SU-DHL-6 (cell line): Measurements from ENCODE around the gene PDE9A.

Source experiments
- H2AFZ ChIP-seq: fragments of 200-600 bp; sonication (generic); 2 replicates; pipeline ENCODE4 v1.6.1; 2014; ENCODE audit warnings: low read depth, mild to moderate bottlenecking, moderate library complexity, mixed read lengths, antibody characterized with exemption, low read length; ENCODE audit not compliant: severe bottlenecking
- H3F3A ChIP-seq: fragments of 200-600 bp; shearing (Covaris generic); 2 replicates; pipeline ENCODE4 v1.6.0; 2016; ENCODE audit warnings: antibody characterized with exemption, mild to moderate bottlenecking; ENCODE audit not compliant: insufficient read depth
- H3K27ac ChIP-seq: fragments of 200-600 bp; sonication (generic); 2 replicates; pipeline ENCODE4 v1.5.1; 2016; ENCODE audit warnings: low read depth, mild to moderate bottlenecking, low read length, moderate library complexity, mixed read lengths
- H3K27me3 ChIP-seq: fragments of 200-600 bp; sonication (generic), shearing (Covaris generic); 2 replicates; pipeline ENCODE4 v1.6.0; 2014; ENCODE audit warnings: mild to moderate bottlenecking, low read length
- H3K36me3 ChIP-seq: fragments of 200-600 bp; sonication (generic); 2 replicates; pipeline ENCODE4 v1.6.1; 2014; ENCODE audit warnings: mild to moderate bottlenecking, low read length, mixed read lengths
- H3K4me2 ChIP-seq: fragments of 300-600, 200-600 bp; shearing (Covaris generic), sonication (generic); 2 replicates; pipeline ENCODE4 v1.6.0; 2014; ENCODE audit warnings: low read length, low read depth, mild to moderate bottlenecking; ENCODE audit not compliant: poor library complexity, severe bottlenecking
- H3K4me3 ChIP-seq: fragments of 200-600 bp; sonication (generic); 2 replicates; pipeline ENCODE4 v1.5.1; 2014; ENCODE audit warnings: antibody characterized with exemption, low read length, mild to moderate bottlenecking, mixed read lengths; ENCODE audit not compliant: insufficient read depth, poor library complexity, severe bottlenecking
- H3K79me2 ChIP-seq: fragments of 200-600 bp; sonication (generic); 2 replicates; pipeline ENCODE4 v1.6.1; 2014; ENCODE audit warnings: mild to moderate bottlenecking, low read length, moderate library complexity; ENCODE audit not compliant: insufficient read depth
- H3K9ac ChIP-seq: fragments of 200-600 bp; sonication (generic); 2 replicates; pipeline ENCODE4 v1.7.0; 2014; ENCODE audit warnings: mild to moderate bottlenecking, low read length
- H3K9me2 ChIP-seq: fragments of 200-600 bp; sonication (generic); replicated peaks from 2 replicates; pipeline ENCODE4 v1.6.1; 2014; ENCODE audit warnings: low read length; ENCODE audit not compliant: insufficient read depth
- H3K9me3 ChIP-seq: fragments of 200-600 bp; sonication (generic); 2 replicates; pipeline ENCODE4 v1.6.1; 2014; ENCODE audit warnings: low read length, mixed read lengths; ENCODE audit not compliant: insufficient read depth
- H4K20me1 ChIP-seq: fragments of 200-600 bp; sonication (generic); 2 replicates; pipeline ENCODE4 v1.6.1; 2014; ENCODE audit warnings: low read depth, mild to moderate bottlenecking, antibody characterized with exemption, low read length, moderate library complexity, mixed read lengths
- CTCF ChIP-seq: fragments of 200-600 bp; sonication (generic); IDR thresholded peaks from one replicate; pipeline ENCODE4 v1.5.1; 2017; ENCODE audit warnings: antibody characterized with exemption, mild to moderate bottlenecking, low read length, moderate library complexity; ENCODE audit not compliant: insufficient read depth, poor library complexity, severe bottlenecking
- EZH2phosphoT487 ChIP-seq: fragments of 200-600 bp; sonication (generic), shearing (Covaris generic); conservative IDR thresholded peaks from 2 replicates; pipeline ENCODE4 v1.6.1; 2018; ENCODE audit warnings: mild to moderate bottlenecking, antibody characterized with exemption, low read length, moderate library complexity, mixed read lengths

The PDE9A gene

GRCh38 chr21:42750737-42751530, 97.5 kb downstream of the PDE9A start:
- Histone ChIP-seq H2AFZ (no peak overlapping the region), H3K9me2 (no peaks in the 10 kb centered on the region), H3K79me2 (no peaks in the 10 kb centered on the region), H3K27me3 (no peaks in the 10 kb centered on the region), H4K20me1 (no peaks in the 10 kb centered on the region), H3K27ac (no peak overlapping the region), H3K9me3 (no peaks in the 10 kb centered on the region), H3K4me3 (no peak overlapping the region), H3F3A (no peaks in the 10 kb centered on the region), H3K36me3 (no peaks in the 10 kb centered on the region), H3K9ac (no peak overlapping the region), H3K4me2 (no peak overlapping the region)
- no peak for TF ChIP-seq CTCF
- TF ChIP-seq EZH2phosphoT487, result no peak

DNA sequence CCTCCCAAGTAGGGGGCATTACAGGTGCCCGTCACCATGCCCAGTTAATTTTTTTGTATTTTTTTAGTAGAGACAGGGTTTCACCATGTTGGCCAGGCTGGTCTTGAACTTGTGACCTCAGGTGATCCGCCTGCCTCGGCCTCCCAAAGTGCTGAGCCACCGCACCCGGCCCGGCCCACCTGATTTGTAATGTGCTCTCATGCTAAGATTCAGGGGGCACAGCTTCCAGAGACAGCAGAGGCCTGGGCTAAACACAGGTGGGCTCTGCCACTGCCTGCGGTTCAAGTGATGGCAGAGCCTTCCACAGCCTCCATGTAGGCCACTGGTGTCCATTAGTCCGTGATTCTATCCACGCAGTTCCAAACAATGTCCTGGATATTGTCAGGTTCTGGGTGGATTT, 98.4 kb downstream of the PDE9A start:
- H3K27me3 ChIP-seq, result no peaks in the 10 kb centered on the region

DNA sequence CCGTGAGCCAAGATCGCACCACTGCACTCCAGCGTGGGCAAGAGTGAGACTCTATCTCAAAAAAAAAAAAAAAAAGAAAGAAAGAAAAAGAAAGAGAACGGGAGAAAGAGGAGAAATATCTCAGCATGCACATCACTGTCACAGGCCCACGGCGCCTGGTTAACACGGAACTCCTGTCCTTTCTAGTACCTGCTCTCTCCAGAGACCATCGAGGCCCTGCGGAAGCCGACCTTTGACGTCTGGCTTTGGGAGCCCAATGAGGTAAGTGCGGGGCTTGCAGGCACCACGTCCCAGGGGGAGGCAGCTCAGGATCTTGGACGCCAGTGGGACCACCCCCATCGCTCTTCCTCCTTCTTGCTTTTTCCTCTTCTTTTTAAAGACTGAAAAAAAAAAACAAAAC, 100.4 kb downstream of the PDE9A start:
- H3K4me2 ChIP-seq, result no peak overlapping the region
- TF ChIP-seq EZH2phosphoT487 (no peak), CTCF (no peak)
- no peak overlapping the region for H3K9ac ChIP-seq
- no peaks in the 10 kb centered on the region for H3K36me3 ChIP-seq
- no peaks in the 10 kb centered on the region for H4K20me1 ChIP-seq
- H3K79me2 ChIP-seq, result no peaks in the 10 kb centered on the region
- no peak overlapping the region for H3K27ac ChIP-seq
- H2AFZ ChIP-seq, result no peak overlapping the region
- no peaks in the 10 kb centered on the region for H3K9me3 ChIP-seq
- H3F3A ChIP-seq, result no peaks in the 10 kb centered on the region
- H3K4me3 ChIP-seq, result no peak overlapping the region
- H3K9me2 ChIP-seq, result no peaks in the 10 kb centered on the region
- H3K27me3 ChIP-seq, result no peaks in the 10 kb centered on the region

More for the DNA sequence above, 98.4 kb downstream of the PDE9A start:
- Histone ChIP-seq H3K79me2 (no peaks in the 10 kb centered on the region), H3K9me2 (no peaks in the 10 kb centered on the region), H3K4me3 (no peak overlapping the region), H3K27ac (no peak overlapping the region), H4K20me1 (no peaks in the 10 kb centered on the region), H3F3A (no peaks in the 10 kb centered on the region), H3K9ac (no peak overlapping the region), H3K9me3 (no peaks in the 10 kb centered on the region), H3K4me2 (no peak overlapping the region), H2AFZ (no peak overlapping the region), H3K36me3 (no peaks in the 10 kb centered on the region)
- no peak for TF ChIP-seq CTCF
- no peak for TF ChIP-seq EZH2phosphoT487
